Measurements from ENCODE around the gene KMT2B.

The KMT2B gene

DNA sequence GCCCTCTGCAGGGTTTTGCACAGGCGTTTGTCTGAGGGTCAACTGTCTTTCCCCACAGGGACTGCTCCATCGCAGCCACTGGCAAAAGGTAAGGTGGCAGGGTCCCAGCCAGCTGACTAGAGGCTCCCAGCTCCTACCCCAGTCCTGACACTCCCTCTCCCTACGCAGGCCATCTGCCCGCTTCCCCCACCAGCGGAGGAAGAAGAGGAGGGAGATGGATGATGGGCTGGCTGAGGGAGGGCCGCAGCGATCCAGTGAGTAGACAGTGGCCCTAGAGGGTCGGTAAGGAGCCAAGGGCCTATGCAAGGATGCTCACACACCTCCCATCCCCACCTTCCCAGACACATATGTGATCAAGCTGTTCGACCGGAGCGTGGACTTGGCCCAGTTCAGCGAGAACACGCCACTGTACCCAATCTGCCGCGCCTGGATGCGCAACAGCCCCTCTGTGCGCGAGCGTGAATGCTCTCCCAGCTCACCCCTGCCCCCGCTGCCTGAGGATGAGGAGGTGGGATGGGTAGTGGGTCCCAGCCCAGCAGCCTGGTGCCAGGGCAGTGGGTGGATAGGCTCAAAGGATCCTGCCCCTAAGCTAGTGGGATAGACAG, 35.0 kb downstream of the KMT2B start:
- Histone ChIP-seq H3K27ac (no peak overlapping the region), H3K9ac (ENCODE audit: insufficient read length) (no peak overlapping the region), H3K4me3 (no peak overlapping the region), H3K9me3 (ENCODE audit: low read depth, low read length) (no peaks in the 10 kb centered on the region), H3K36me3 (ENCODE audit: insufficient read depth, low read length) (no peaks in the 10 kb centered on the region; the same call in 1 of the 2 replicates)
- no peak for DNase-seq (ENCODE audit: low read depth, low spot score)
- TF ChIP-seq EZH2 (IDR thresholded peaks at IDR 0.05) (no peak), FOXP2 (optimal IDR thresholded peaks at IDR 0.05; ENCODE audit: control extremely low read depth, extremely low read length, insufficient read depth) (no peak), POLR2AphosphoS5 (IDR thresholded peaks at IDR 0.05; ENCODE audit: borderline replicate concordance, low read depth, low read length) (no peak)

DNA sequence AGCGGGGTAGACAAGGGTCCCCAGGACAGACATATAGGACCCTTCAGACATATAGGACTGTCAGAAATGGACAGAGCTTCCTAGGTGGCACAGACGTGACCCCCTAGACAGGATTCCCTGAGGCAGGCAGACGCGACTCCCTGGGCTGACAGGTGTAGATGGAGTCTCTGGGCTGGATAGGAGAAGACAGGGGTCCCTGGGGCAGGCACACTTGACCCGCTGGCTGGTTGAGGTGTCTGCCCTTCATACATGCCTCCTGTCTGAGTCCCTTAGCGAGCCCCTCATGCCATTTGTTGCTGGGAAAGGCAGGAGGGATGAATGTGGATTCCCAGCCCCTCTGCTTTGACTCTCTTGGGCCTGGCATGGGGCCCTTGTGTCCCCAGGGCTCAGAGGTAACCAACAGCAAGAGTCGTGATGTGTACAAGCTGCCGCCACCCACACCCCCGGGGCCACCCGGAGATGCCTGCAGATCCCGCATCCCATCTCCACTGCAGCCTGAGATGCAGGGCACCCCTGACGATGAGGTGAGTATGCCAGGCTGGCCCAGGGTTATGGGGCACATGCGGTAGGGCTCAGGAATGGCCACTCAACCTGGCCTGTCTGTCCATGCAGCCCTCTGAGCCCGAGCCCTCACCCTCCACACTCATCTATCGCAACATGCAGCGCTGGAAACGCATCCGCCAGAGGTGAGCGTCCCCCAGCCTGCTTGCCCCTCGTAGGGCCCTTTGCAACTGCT, 36.0 kb downstream of the KMT2B start:
- TF ChIP-seq EZH2 (IDR thresholded peaks at IDR 0.05): no peak
- TF ChIP-seq POLR2AphosphoS5 (IDR thresholded peaks at IDR 0.05; ENCODE audit: borderline replicate concordance, low read depth, low read length): no peak
- TF ChIP-seq FOXP2 (optimal IDR thresholded peaks at IDR 0.05; ENCODE audit: control extremely low read depth, extremely low read length, insufficient read depth): no peak
- Histone ChIP-seq H3K9ac (ENCODE audit: insufficient read length) (no peak overlapping the region), H3K36me3 (ENCODE audit: insufficient read depth, low read length) (no peaks in the 10 kb centered on the region; the same call in 1 of the 2 replicates), H3K27ac (no peak overlapping the region), H3K4me3 (no peak overlapping the region), H3K9me3 (ENCODE audit: low read depth, low read length) (no peaks in the 10 kb centered on the region)
- DNase-seq (ENCODE audit: low read depth, low spot score): no peak

DNA sequence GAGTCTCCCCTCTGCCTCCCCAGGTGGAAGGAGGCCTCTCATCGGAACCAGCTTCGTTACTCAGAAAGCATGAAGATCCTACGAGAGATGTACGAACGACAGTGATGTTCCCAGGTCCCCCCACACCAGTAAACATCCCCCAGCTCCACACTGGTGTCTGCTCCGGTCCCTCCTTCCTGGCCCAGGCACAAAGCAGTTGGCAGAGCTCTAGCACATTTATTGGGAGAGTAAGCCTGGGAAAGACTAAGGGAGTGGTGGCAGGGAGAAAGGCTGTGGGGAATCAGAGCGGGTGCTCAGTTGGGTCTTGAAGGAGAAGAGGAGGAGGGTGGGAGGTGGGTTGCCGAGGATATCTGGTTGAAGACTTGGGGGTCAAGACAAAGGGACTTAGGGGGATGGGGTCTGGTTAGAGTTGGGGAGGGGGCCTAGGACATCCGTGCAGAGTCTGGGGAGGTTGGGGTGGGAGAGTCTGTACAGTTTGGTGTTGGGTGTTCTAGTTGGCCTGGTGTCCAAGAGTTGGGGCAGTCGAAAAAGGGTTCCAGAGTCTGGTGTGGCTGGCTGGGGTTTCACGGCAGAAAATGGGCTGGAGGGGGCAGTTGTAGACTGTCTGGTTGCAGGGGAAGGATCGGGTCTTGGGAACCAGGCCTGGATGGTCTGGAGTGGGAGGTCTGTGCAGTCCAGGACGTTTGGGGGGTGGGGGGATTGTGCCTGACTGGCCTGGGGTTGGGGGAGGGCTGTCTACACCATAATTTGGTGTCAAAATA, 36.7 kb downstream of the KMT2B start:
- no peaks in the 10 kb centered on the region; the same call in 1 of the 2 replicates for H3K36me3 ChIP-seq (ENCODE audit: insufficient read depth, low read length)
- no peak overlapping the region for H3K4me3 ChIP-seq
- TF ChIP-seq POLR2AphosphoS5 (IDR thresholded peaks at IDR 0.05; ENCODE audit: borderline replicate concordance, low read depth, low read length) (no peak), FOXP2 (optimal IDR thresholded peaks at IDR 0.05; ENCODE audit: control extremely low read depth, extremely low read length, insufficient read depth) (no peak), EZH2 (IDR thresholded peaks at IDR 0.05) (no peak)
- H3K27ac ChIP-seq: no peak overlapping the region
- no peak overlapping the region for H3K9ac ChIP-seq (ENCODE audit: insufficient read length)
- DNase-seq (ENCODE audit: low read depth, low spot score): no peak
- H3K9me3 ChIP-seq (ENCODE audit: low read depth, low read length): no peaks in the 10 kb centered on the region

DNA sequence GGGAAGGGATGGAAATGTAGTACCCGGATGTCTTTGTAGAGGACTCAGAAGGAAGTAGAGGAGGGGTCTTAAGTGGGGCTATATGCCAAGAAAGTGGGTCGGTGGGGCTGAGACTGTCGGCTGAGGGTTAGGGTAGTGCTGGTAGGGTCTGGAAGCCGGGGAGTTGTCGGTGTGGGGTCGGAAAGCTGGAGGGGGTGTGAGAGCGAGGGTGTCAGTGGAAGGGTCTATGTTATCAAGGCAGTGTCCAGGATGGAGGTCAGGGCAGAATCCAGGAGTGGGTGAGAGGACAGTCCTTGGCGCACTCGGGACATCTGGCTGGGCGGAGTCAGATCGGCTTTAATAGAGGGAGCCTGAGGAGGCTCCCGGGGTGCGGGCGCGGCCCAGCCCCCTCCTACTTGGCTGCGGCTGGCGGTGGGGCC, 37.3 kb downstream of the KMT2B start:
- Histone ChIP-seq H3K36me3 (ENCODE audit: insufficient read depth, low read length) (peaks cover under 1% of the 10 kb centered on the region; the same call in 1 of the 2 replicates), H3K9ac (ENCODE audit: insufficient read length) (no peak overlapping the region), H3K4me3 (no peak overlapping the region), H3K27ac (no peak overlapping the region), H3K9me3 (ENCODE audit: low read depth, low read length) (no peaks in the 10 kb centered on the region)
- no peak for DNase-seq (ENCODE audit: low read depth, low spot score)
- TF ChIP-seq POLR2AphosphoS5 (IDR thresholded peaks at IDR 0.05; ENCODE audit: borderline replicate concordance, low read depth, low read length) (no peak), EZH2 (IDR thresholded peaks at IDR 0.05) (no peak), FOXP2 (optimal IDR thresholded peaks at IDR 0.05; ENCODE audit: control extremely low read depth, extremely low read length, insufficient read depth) (no peak)

DNA sequence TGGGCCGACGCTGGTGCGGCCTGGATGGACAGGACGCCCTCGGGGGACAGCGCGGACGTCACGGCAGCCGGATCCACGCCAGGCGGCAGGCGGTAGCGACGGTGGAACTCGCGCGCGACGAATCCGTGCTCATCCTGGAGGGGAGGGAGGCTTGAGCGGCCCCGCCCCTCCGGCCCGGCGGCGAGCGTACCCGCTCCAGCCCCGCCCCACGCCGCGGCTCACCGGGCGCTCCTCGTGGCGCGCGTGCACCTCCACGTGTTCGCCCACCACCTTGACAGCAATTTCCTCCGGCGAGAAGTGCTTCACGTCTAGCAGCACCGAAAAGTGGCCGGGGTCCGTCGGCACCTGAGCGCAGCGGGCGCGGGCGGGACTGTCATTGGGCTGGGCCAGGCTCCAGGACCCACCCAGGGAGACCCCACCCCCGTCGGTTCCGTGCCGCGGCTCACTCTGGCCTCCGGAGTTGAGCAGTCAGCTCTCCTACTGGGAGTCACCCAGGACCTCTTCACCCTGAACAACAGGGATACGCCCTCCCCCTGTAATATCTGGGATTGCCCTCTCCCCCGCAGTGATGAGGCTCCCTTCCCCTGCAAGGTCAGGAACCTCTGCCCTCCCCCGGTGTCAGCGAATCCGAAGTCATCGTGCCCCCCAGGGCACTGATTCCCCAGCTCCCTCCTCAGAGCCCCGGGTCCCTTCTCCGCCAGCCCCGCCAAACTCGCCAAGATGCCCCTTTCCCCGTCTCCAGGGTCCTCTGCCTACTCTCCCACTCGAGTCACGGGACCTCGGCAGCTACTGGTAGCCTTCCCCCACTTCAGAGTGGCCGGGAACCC, 38.0 kb downstream of the KMT2B start:
- TF ChIP-seq EZH2 (IDR thresholded peaks at IDR 0.05) (no peak), POLR2AphosphoS5 (IDR thresholded peaks at IDR 0.05; ENCODE audit: borderline replicate concordance, low read depth, low read length) (no peak), FOXP2 (optimal IDR thresholded peaks at IDR 0.05; ENCODE audit: control extremely low read depth, extremely low read length, insufficient read depth) (no peak)
- H3K36me3 ChIP-seq (ENCODE audit: insufficient read depth, low read length): peaks cover 5% of the 10 kb centered on the region; the same call in 1 of the 2 replicates
- H3K9me3 ChIP-seq (ENCODE audit: low read depth, low read length): no peaks in the 10 kb centered on the region
- no peak overlapping the region for H3K27ac ChIP-seq
- no peak overlapping the region for H3K4me3 ChIP-seq
- no peak for DNase-seq (ENCODE audit: low read depth, low spot score)
- no peak overlapping the region for H3K9ac ChIP-seq (ENCODE audit: insufficient read length)

DNA sequence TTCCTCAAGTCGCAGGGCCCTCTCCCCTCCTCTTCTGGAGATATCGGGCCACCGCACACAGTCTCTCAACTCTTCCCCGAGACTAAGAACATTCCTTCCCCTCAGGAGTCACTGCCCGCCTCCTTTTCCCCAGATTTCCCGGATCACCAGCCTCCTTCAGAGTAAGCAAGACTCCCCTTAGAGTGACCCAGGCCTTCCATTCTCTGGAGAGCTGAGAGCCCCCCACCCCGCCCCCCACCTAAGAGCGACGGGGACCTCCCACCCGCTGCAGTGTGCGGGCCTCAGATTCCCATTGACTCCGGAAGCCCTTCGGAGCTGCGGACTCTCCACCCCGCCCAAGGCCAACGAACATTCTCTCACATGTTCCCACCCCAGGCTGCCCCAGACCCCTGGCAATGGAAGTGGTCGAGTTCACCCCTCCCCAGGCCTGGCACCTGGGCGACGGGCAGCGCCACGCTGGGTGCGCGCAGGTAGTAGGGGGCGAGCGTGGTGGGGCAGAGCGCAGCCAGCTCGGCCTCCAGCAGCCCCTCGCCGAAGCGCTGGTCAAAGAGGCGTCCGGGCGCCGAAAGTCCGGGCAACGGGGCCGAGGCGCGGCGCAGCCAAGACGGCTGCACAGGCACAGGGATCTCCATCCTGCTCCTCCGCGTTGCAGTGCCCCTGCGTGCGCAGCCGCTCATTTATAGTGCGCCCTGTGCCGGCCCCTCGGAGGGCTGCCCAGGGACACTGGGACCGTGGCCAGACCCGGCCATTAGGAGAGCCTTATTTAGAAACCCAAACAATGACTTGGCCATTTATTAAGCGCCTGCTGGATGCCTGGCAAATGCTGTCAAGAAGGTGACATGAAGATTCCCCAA, 38.8 kb downstream of the KMT2B start, which contains the start of gene HSPB6:
Gene HSPB6 (minus strand): TSS at position 653 of the 854 bp plus-strand sequence. CDS start 21 bp downstream, at position 632.
- Histone ChIP-seq H3K9me3 (ENCODE audit: low read depth, low read length) (no peaks in the 10 kb centered on the region), H3K9ac (ENCODE audit: insufficient read length) (peak within 1 kb of the TSS; percentile 66), H3K4me3 (peak within 1 kb of the TSS; percentile 90), H3K36me3 (ENCODE audit: insufficient read depth, low read length) (peaks cover 5% of the 10 kb centered on the region; the same call in 1 of the 2 replicates), H3K27ac (peak within 1 kb of the TSS; percentile 80)
- no peak for DNase-seq (ENCODE audit: low read depth, low spot score)
- TF ChIP-seq FOXP2 (optimal IDR thresholded peaks at IDR 0.05; ENCODE audit: control extremely low read depth, extremely low read length, insufficient read depth) (no peak), EZH2 (IDR thresholded peaks at IDR 0.05) (no peak), POLR2AphosphoS5 (IDR thresholded peaks at IDR 0.05; ENCODE audit: borderline replicate concordance, low read depth, low read length) (no peak; the same call in 1 of the 2 replicates)

DNA sequence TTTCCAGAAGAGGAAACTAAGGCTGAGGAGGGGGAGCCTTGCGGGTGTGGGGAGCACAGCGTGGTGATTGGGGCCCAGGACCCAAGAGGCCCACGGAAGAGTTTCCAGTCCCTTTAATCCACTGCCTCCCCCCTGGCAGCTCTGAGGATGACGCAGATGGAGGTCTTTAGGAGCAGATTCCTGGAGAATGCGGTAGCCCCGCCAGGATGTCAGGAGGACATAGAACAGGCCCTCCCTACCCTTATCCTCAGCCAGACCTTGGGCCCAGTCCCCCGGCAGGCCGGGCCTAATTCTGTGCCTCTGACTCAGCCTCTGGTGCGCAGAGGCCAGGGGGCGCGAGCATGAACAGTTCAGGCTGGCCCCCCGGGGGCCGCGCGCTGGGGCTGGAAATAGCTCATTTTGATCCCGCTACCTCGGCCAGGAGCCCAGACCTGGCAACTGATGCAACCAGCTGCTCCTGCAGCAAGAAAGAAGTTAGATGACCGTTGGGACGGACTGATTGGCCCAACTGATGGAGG, 39.5 kb downstream of the KMT2B start:
- Histone ChIP-seq H3K9ac (ENCODE audit: insufficient read length) (peak overlapping the region; percentile 66), H3K36me3 (ENCODE audit: insufficient read depth, low read length) (peaks cover 10% of the 10 kb centered on the region; the same call in 1 of the 2 replicates), H3K27ac (peak overlapping the region; percentile 80), H3K9me3 (ENCODE audit: low read depth, low read length) (no peaks in the 10 kb centered on the region), H3K4me3 (peak overlapping the region; percentile 90)
- no peak for DNase-seq (ENCODE audit: low read depth, low spot score)
- TF ChIP-seq FOXP2 (optimal IDR thresholded peaks at IDR 0.05; ENCODE audit: control extremely low read depth, extremely low read length, insufficient read depth) (no peak), POLR2AphosphoS5 (IDR thresholded peaks at IDR 0.05; ENCODE audit: borderline replicate concordance, low read depth, low read length) (peak; percentile 4; the same call in 1 of the 2 replicates), EZH2 (IDR thresholded peaks at IDR 0.05) (no peak)

Data from SK-N-MC (cell line).